Measurements from ENCODE around the gene KRT3. TPM values are rescaled to one million over a fixed set of nuclear protein-coding genes. Genes with fewer than 3 reads are reported as not detected.

Gene KRT3
- total RNA-seq, 1 experiment from 2014 or later, result not detected

DNA sequence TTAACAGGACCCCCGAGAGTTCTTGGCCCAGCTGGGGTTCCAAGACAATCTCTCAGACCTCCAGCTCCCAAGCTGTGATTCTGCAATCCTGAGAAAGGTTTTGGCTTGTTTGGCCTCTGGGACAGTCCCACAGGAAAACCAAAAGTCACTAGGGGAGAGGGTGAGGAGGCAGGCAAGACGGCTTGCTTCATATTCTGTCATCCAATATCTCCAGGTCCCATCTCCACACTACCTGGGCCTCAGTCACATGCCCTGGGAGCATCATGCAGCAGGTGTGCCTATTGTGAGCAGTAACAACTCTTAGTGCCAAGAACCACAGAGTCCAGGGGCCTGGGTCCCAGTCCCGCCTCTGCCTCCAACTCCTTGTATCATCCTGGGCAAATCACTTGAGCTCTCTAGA lies 36.5 kb upstream of the KRT3 start:
- Histone ChIP-seq H4K20me1 (ENCODE audit: insufficient read depth) (no peaks in the 10 kb centered on the region), H3K27ac (ENCODE audit: low read depth, low read length) (no peak overlapping the region), H3K4me1 (ENCODE audit: control insufficient read depth in 1 of 2, insufficient read depth in 2 of 2, low read length in 2 of 2) (peaks cover 0 to 16% of the 10 kb centered on the region in 2 experiments; a peak in 2 of 4 replicates), H2AFZ (ENCODE audit: low read depth, low read length, poor library complexity, severe bottlenecking) (no peak overlapping the region), H3K79me2 (ENCODE audit: insufficient read depth, low read length) (no peaks in the 10 kb centered on the region), H3K9me3 (ENCODE audit: control insufficient read depth in 1 of 2, insufficient read depth in 1 of 2, low read depth in 1 of 2, low read length in 2 of 2) (no peaks in the 10 kb centered on the region), H3K9ac (ENCODE audit: low read length) (no peak overlapping the region), H3K4me3 (replicated peaks in 1 of 2; ENCODE audit: low read depth in 1 of 2, low read length in 2 of 2) (no peak overlapping the region), H3K27me3 (ENCODE audit: insufficient read depth, low read length) (no peaks in the 10 kb centered on the region), H3K36me3 (ENCODE audit: control insufficient read depth in 1 of 2, insufficient read depth in 2 of 2, low read length in 2 of 2) (no peaks in the 10 kb centered on the region), H3K9me2 (ENCODE audit: insufficient read depth) (no peaks in the 10 kb centered on the region), H3K4me2 (ENCODE audit: low read length) (no peak overlapping the region)
- ATAC-seq (no peak), DNase-seq (ENCODE audit: low read depth, low spot score) (no peak)
- intact Hi-C loops (cut with micrococcal nuclease), result no loop called here
- POLR2A ChIA-PET, result no interaction called here
- CTCF ChIA-PET, result no interaction called here
- TF ChIP-seq POLR2A (IDR thresholded peaks at IDR 0.05; ENCODE audit: borderline replicate concordance, extremely low read depth, insufficient read depth, insufficient read length) (no peak), FOSL1 (IDR thresholded peaks at IDR 0.05; ENCODE audit: low read depth) (no peak), CEBPB (IDR thresholded peaks at IDR 0.05; ENCODE audit: low read depth) (no peak)
- TF ChIP-seq, protein P1, sequence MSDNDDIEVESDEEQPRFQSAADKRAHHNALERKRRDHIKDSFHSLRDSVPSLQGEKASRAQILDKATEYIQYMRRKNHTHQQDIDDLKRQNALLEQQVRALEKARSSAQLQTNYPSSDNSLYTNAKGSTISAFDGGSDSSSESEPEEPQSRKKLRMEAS (IDR thresholded peaks at IDR 0.05), result no peak
- BruUV-seq (replicated peaks), result no TSS peak
- RAD21 ChIA-PET (ENCODE audit: low non-redundant PET in 1 of 2, low total read pairs in 2 of 2, uncharacterized antibody in 2 of 2, unreplicated experiment in 2 of 2), result no interaction called here

DNA sequence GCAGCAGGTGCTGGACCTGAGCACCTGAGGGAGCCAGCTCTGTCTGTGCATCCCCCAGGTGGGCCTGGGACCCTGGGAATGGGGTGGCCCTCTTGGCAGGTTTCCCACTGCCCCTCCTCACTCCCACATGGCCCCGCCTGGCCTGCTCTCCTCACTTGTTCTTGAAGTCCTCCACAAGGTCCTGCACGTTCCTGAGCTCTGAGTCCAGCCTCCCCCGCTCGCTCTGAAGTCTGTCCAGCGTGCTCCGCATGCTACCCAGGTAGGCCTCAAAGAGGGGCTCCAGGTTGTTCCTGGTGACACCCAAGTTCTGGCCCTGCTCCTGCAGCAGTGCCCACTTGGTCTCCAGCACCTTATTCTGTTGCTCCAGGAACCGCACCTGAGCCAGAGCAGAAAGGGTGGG lies 35.3 kb upstream of the KRT3 start:
- Histone ChIP-seq H3K36me3 (ENCODE audit: control insufficient read depth in 1 of 2, insufficient read depth in 2 of 2, low read length in 2 of 2) (no peaks in the 10 kb centered on the region), H2AFZ (ENCODE audit: low read depth, low read length, poor library complexity, severe bottlenecking) (no peak overlapping the region), H3K4me1 (ENCODE audit: control insufficient read depth in 1 of 2, insufficient read depth in 2 of 2, low read length in 2 of 2) (peaks cover 0 to 5% of the 10 kb centered on the region in 2 experiments; a peak in 1 of 4 replicates), H3K4me3 (replicated peaks in 1 of 2; ENCODE audit: low read depth in 1 of 2, low read length in 2 of 2) (no peak overlapping the region), H3K79me2 (ENCODE audit: insufficient read depth, low read length) (no peaks in the 10 kb centered on the region), H3K9me3 (ENCODE audit: control insufficient read depth in 1 of 2, insufficient read depth in 1 of 2, low read depth in 1 of 2, low read length in 2 of 2) (no peaks in the 10 kb centered on the region), H3K27me3 (ENCODE audit: insufficient read depth, low read length) (no peaks in the 10 kb centered on the region), H4K20me1 (ENCODE audit: insufficient read depth) (no peaks in the 10 kb centered on the region), H3K9ac (ENCODE audit: low read length) (no peak overlapping the region), H3K27ac (ENCODE audit: low read depth, low read length) (no peak overlapping the region), H3K9me2 (ENCODE audit: insufficient read depth) (no peaks in the 10 kb centered on the region), H3K4me2 (ENCODE audit: low read length) (no peak overlapping the region)
- ChIA-PET CTCF (interaction anchor here (1.2 kb wide), 1 partner anchor 684 kb away, joined by 3 read pairs; no protein-coding TSS in a partner anchor), POLR2A (no interaction called here), RAD21 (ENCODE audit: low non-redundant PET in 1 of 2, low total read pairs in 2 of 2, uncharacterized antibody in 2 of 2, unreplicated experiment in 2 of 2) (no interaction called here)
- intact Hi-C loops (cut with micrococcal nuclease), result no loop called here
- ATAC-seq (no peak), DNase-seq (ENCODE audit: low read depth, low spot score) (no peak)
- BruUV-seq (replicated peaks), result no TSS peak
- TF ChIP-seq YY1 (IDR thresholded peaks at IDR 0.05; ENCODE audit: extremely low read depth, insufficient replicate concordance, low read depth, low read length) (no peak), EGR1 (IDR thresholded peaks at IDR 0.05; ENCODE audit: low read depth) (no peak), POLR2A (IDR thresholded peaks at IDR 0.05; ENCODE audit: borderline replicate concordance, extremely low read depth, insufficient read depth, insufficient read length) (no peak), SP1 (IDR thresholded peaks at IDR 0.05; ENCODE audit: low read depth) (no peak), ZFX (IDR thresholded peaks at IDR 0.05) (no peak), FOSL1 (IDR thresholded peaks at IDR 0.05; ENCODE audit: low read depth) (no peak), ZNF274 (IDR thresholded peaks at IDR 0.05; ENCODE audit: low read depth, low read length) (no peak), SIN3A (IDR thresholded peaks at IDR 0.05; ENCODE audit: low read depth) (no peak), POLR2AphosphoS5 (IDR thresholded peaks at IDR 0.05; ENCODE audit: low read depth, low read length) (no peak)
- TF ChIP-seq, protein P1 (IDR thresholded peaks at IDR 0.05), result no peak
- TF ChIP-seq, protein P2, sequence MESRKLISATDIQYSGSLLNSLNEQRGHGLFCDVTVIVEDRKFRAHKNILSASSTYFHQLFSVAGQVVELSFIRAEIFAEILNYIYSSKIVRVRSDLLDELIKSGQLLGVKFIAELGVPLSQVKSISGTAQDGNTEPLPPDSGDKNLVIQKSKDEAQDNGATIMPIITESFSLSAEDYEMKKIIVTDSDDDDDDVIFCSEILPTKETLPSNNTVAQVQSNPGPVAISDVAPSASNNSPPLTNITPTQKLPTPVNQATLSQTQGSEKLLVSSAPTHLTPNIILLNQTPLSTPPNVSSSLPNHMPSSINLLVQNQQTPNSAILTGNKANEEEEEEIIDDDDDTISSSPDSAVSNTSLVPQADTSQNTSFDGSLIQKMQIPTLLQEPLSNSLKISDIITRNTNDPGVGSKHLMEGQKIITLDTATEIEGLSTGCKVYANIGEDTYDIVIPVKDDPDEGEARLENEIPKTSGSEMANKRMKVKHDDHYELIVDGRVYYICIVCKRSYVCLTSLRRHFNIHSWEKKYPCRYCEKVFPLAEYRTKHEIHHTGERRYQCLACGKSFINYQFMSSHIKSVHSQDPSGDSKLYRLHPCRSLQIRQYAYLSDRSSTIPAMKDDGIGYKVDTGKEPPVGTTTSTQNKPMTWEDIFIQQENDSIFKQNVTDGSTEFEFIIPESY (IDR thresholded peaks at IDR 0.05; ENCODE audit: extremely low read depth, insufficient replicate concordance, low read length), result no peak
- TF ChIP-seq, protein P3, sequence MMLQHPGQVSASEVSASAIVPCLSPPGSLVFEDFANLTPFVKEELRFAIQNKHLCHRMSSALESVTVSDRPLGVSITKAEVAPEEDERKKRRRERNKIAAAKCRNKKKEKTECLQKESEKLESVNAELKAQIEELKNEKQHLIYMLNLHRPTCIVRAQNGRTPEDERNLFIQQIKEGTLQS (IDR thresholded peaks at IDR 0.05), result no peak

Data from HCT116 (cell line).